SK-N-MC (cell line): Measurements from ENCODE around the gene GH2.
"Not testable (repeated sequence)": the region's sequence is repeated elsewhere in the genome, so short reads cannot be mapped to it uniquely, and the experiment has no call there.

Experiments
- EZH2 ChIP-seq: fragments of 200-600 bp; sonication (generic); IDR thresholded peaks from one replicate; pipeline ENCODE4 v1.6.1; 2017; ENCODE audit warnings: antibody characterized with exemption
- FOXP2 ChIP-seq: optimal IDR thresholded peaks from 2 replicates; pipeline ENCODE3; 2011; ENCODE audit warnings: mild to moderate bottlenecking, moderate library complexity; ENCODE audit not compliant: insufficient read depth; ENCODE audit errors: extremely low read length, control extremely low read depth
- POLR2AphosphoS5 ChIP-seq: IDR thresholded peaks from 2 replicates; pipeline ENCODE4 v1.6.1; 2012; ENCODE audit warnings: mild to moderate bottlenecking, low read depth, low read length, borderline replicate concordance

- TF ChIP-seq POLR2AphosphoS5, EZH2, FOXP2: not testable (repeated sequence)
These were observed 25.5 kb upstream of the GH2 start for GRCh38 chr17:63907161-63907778.
